HG02884 (cell line): ENCODE results near the gene FCHSD2.
"Not testable (repeated sequence)": the region's sequence is repeated elsewhere in the genome, so short reads cannot be mapped to it uniquely, and the experiment has no call there.

Experiments used
- ATAC-seq: cut with Tn5 transposase; IDR thresholded peaks from one replicate; pipeline ENCODE4 v1.9.1; 2021; ENCODE audit warnings: mild to moderate bottlenecking, moderate library complexity; ENCODE audit not compliant: unreplicated experiment

The FCHSD2 gene

GRCh38 chr11:72940417-72940816 is 201.7 kb downstream of the FCHSD2 start:
- ATAC-seq: no peak

- ATAC-seq: no peak
Measured at GRCh38 chr11:72939031-72939430, 203.1 kb downstream of the FCHSD2 start.

- ATAC-seq: no peak
Measured at GRCh38 chr11:72937439-72937838, 204.7 kb downstream of the FCHSD2 start.

- no peak for ATAC-seq
Measured at GRCh38 chr11:72935700-72936099, 206.4 kb downstream of the FCHSD2 start.

- no peak for ATAC-seq
Measured at GRCh38 chr11:72932132-72932570, 210.0 kb downstream of the FCHSD2 start.

- ATAC-seq: no peak
Measured at GRCh38 chr11:72930008-72930407, 212.1 kb downstream of the FCHSD2 start.

GRCh38 chr11:72929256-72929655 is 212.9 kb downstream of the FCHSD2 start:
- no peak for ATAC-seq

GRCh38 chr11:72927380-72927779 is 214.7 kb downstream of the FCHSD2 start:
- no peak for ATAC-seq

GRCh38 chr11:72926076-72926475 is 216.0 kb downstream of the FCHSD2 start:
- ATAC-seq: no peak

GRCh38 chr11:72925656-72926055 is 216.5 kb downstream of the FCHSD2 start:
- ATAC-seq: no peak

GRCh38 chr11:72924568-72925190 is 217.4 kb downstream of the FCHSD2 start:
- no peak for ATAC-seq

GRCh38 chr11:72921028-72921716 is 220.9 kb downstream of the FCHSD2 start:
- ATAC-seq: no peak

GRCh38 chr11:72920001-72920400 is 222.1 kb downstream of the FCHSD2 start:
- ATAC-seq: no peak

- no peak for ATAC-seq
Measured at GRCh38 chr11:72918851-72919250, 223.3 kb downstream of the FCHSD2 start.

- ATAC-seq: no peak
Measured at GRCh38 chr11:72912253-72912652, 229.9 kb downstream of the FCHSD2 start.

GRCh38 chr11:72909558-72910388 is 232.3 kb downstream of the FCHSD2 start:
- ATAC-seq: not testable (repeated sequence)

GRCh38 chr11:72908032-72908676 is 234.0 kb downstream of the FCHSD2 start:
- ATAC-seq: no peak

- no peak for ATAC-seq
Measured at GRCh38 chr11:72904016-72904415, 238.1 kb downstream of the FCHSD2 start.

- ATAC-seq: no peak
Measured at GRCh38 chr11:72901374-72901773, 240.7 kb downstream of the FCHSD2 start.

- ATAC-seq: no peak
Measured at GRCh38 chr11:72900013-72900412, 242.1 kb downstream of the FCHSD2 start.

- no peak for ATAC-seq
Measured at GRCh38 chr11:72899238-72899637, 242.9 kb downstream of the FCHSD2 start.
